ENCODE measurements around the gene P2RX6.
"Not testable (repeated sequence)": the region's sequence is repeated elsewhere in the genome, so short reads cannot be mapped to it uniquely, and the experiment has no call there.

DNA sequence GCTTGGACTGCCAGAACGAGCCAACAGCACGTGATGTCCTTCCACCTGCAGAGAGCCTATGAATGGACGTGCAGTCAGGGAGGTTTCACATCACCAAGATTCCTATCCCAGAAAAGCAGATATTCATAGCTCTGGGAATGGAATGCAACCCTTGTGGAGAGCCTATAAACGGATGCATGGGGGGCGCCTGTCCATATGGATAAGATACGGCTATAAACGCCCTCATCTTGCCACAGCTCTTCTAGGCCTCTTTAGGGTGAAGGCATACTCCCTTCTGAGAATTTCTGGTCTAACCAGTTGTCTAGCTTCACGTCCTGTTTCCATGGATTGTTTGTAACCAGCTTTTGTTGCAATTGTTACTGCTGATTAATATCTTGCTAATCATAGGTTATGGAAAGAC lies 56.8 kb downstream of the P2RX6 start:
- TF ChIP-seq, protein P1, sequence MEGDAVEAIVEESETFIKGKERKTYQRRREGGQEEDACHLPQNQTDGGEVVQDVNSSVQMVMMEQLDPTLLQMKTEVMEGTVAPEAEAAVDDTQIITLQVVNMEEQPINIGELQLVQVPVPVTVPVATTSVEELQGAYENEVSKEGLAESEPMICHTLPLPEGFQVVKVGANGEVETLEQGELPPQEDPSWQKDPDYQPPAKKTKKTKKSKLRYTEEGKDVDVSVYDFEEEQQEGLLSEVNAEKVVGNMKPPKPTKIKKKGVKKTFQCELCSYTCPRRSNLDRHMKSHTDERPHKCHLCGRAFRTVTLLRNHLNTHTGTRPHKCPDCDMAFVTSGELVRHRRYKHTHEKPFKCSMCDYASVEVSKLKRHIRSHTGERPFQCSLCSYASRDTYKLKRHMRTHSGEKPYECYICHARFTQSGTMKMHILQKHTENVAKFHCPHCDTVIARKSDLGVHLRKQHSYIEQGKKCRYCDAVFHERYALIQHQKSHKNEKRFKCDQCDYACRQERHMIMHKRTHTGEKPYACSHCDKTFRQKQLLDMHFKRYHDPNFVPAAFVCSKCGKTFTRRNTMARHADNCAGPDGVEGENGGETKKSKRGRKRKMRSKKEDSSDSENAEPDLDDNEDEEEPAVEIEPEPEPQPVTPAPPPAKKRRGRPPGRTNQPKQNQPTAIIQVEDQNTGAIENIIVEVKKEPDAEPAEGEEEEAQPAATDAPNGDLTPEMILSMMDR (conservative IDR thresholded peaks at IDR 0.05; ENCODE audit: low read length), result not testable (repeated sequence)
- not testable (repeated sequence) for TF ChIP-seq EZH2phosphoT487 (IDR thresholded peaks at IDR 0.05; ENCODE audit: borderline replicate concordance)

All from Loucy (cell line).